ENCODE data around the gene STOML2. TPM values are rescaled to one million over a fixed set of nuclear protein-coding genes. Genes with fewer than 3 reads are reported as not detected.

STOML2 gene
- total RNA-seq, 1 experiment from 2014 or later, result 192 TPM

- Histone ChIP-seq H3K79me1 (ENCODE audit: insufficient read depth, low read depth, low read length, poor library complexity, severe bottlenecking) (no peaks in the 10 kb centered on the region), H2BK12ac (ENCODE audit: insufficient read length, low read depth, low read length) (no peak overlapping the region), H2BK120ac (ENCODE audit: low read depth, low read length, poor library complexity, severe bottlenecking) (no peak overlapping the region), H4K20me1 (ENCODE audit: control insufficient read depth, insufficient read depth, insufficient read length) (no peaks in the 10 kb centered on the region), H3K18ac (ENCODE audit: insufficient read length, low read depth, low read length) (no peak overlapping the region), H3K9ac (ENCODE audit: extremely low read depth, insufficient read length, low read length) (no peak overlapping the region), H3K79me2 (ENCODE audit: insufficient read depth, low read length) (no peaks in the 10 kb centered on the region), H2AK5ac (ENCODE audit: insufficient read length, low read length) (no peak overlapping the region), H3K4me2 (ENCODE audit: insufficient read depth, insufficient read length, low read length) (no peak overlapping the region), H2BK20ac (ENCODE audit: low read depth, low read length, poor library complexity, severe bottlenecking) (no peak overlapping the region), H4K5ac (ENCODE audit: insufficient read length, low read depth, low read length) (no peak overlapping the region), H4K8ac (replicated peaks; ENCODE audit: insufficient read length, low read depth, low read length) (no peak overlapping the region), H3K4ac (ENCODE audit: low read depth, low read length) (no peak overlapping the region), H3K56ac (ENCODE audit: insufficient read length, low read depth, low read length) (no peak overlapping the region), H2BK15ac (ENCODE audit: low read depth, low read length) (no peak overlapping the region), H3K27me3 (ENCODE audit: insufficient read depth, low read length) (no peaks in the 10 kb centered on the region), H2BK5ac (ENCODE audit: insufficient read length, low read length) (no peak overlapping the region), H3T11ph (ENCODE audit: low read length) (no peak overlapping the region), H3K27ac (ENCODE audit: insufficient read length, low read depth, low read length) (no peak overlapping the region), H4K91ac (ENCODE audit: insufficient read length, low read depth, low read length) (no peak overlapping the region), H3K23me2 (ENCODE audit: insufficient read length, low read depth, low read length, poor library complexity, severe bottlenecking) (peaks cover 9% of the 10 kb centered on the region), H3K23ac (ENCODE audit: insufficient read length, low read depth, low read length) (no peak overlapping the region), H2AFZ (ENCODE audit: low read length) (no peak overlapping the region), H3K9me3 (ENCODE audit: control insufficient read depth, low read depth, low read length) (no peaks in the 10 kb centered on the region), H3K4me1 (ENCODE audit: insufficient read depth, low read length) (peaks cover 2% of the 10 kb centered on the region; the same call in 1 of the 2 replicates), H3K14ac (ENCODE audit: insufficient read depth, low read length) (no peak overlapping the region)
- no peak overlapping the region for H3K27ac Mint-ChIP-seq
- H3K27me3 Mint-ChIP-seq (ENCODE audit: low read depth), result no peaks in the 10 kb centered on the region
- H3K4me1 Mint-ChIP-seq, result peaks cover 34 to 36% of the 10 kb centered on the region in 2 experiments
- no peak for DNase-seq
- WGBS (ENCODE audit: extremely low coverage, insufficient read length, low lambda C conversion rate), result no CpG with 5 or more reads among the region's 3 CpGs
- H3K9me3 Mint-ChIP-seq, result no peaks in the 10 kb centered on the region
- H3K4me3 Mint-ChIP-seq, result peak overlapping the region; percentile 77 to 81
- no peak for TF ChIP-seq CTCF (conservative IDR thresholded peaks at IDR 0.05)
- H3K36me3 Mint-ChIP-seq (ENCODE audit: insufficient read depth in 1 of 3, low read depth in 3 of 3), result peaks cover 0 to 10% (median 10%) of the 10 kb centered on the region in 3 experiments; a peak in 5 of 7 replicates
Observed at GRCh38 chr9:35110327-35110761, 7.4 kb upstream of the STOML2 start.

Measured in H9 (cell line).